GM23338 (cell line): ENCODE data around the gene GNLY.

Experiments used
- CREB1 ChIP-seq: fragments of 250-450 bp; sonication (Bioruptor Pico); IDR thresholded peaks from 2 replicates; pipeline ENCODE4 v1.5.0; 2020; ENCODE audit warnings: low read depth, mild to moderate bottlenecking, moderate library complexity
- CTCF ChIP-seq, 2 experiments: fragments of 200-600 bp in 1 of 2; sonication (generic) in 1 of 2; conservative IDR thresholded peaks; 2 replicates each; pipeline versions ENCODE4 v1.5.1 to v1.6.1; 2016 to 2017; ENCODE audit warnings: antibody characterized with exemption in 2 of 2, low read depth in 2 of 2, mild to moderate bottlenecking in 2 of 2, moderate library complexity in 1 of 2
- ETS1 ChIP-seq: IDR thresholded peaks from 2 replicates; pipeline ENCODE4 v1.6.1; 2016; ENCODE audit warnings: antibody characterized with exemption
- EZH2 ChIP-seq: fragments of 200-600 bp; sonication (generic); IDR thresholded peaks from one replicate; pipeline ENCODE4 v1.8.0; 2017; ENCODE audit warnings: antibody characterized with exemption, mild to moderate bottlenecking, low read depth; ENCODE audit not compliant: unreplicated experiment
- EZH2phosphoT487 ChIP-seq: fragments of 200-600 bp; sonication (generic); IDR thresholded peaks from one replicate; pipeline ENCODE4 v1.8.1; 2018; ENCODE audit warnings: antibody characterized with exemption; ENCODE audit not compliant: unreplicated experiment
- JUNB ChIP-seq: IDR thresholded peaks from one replicate; pipeline ENCODE4 v1.6.1; 2016; ENCODE audit warnings: antibody characterized with exemption; ENCODE audit not compliant: unreplicated experiment
- NANOG ChIP-seq: IDR thresholded peaks from 2 replicates; pipeline ENCODE4 v1.6.1; 2016; ENCODE audit warnings: antibody characterized with exemption, borderline replicate concordance
- POLR2AphosphoS5 ChIP-seq: IDR thresholded peaks from 2 replicates; pipeline ENCODE4 v1.6.1; 2016; ENCODE audit warnings: antibody characterized with exemption, low read depth
- REST ChIP-seq: IDR thresholded peaks from one replicate; pipeline ENCODE4 v1.6.1; 2018; ENCODE audit warnings: antibody characterized with exemption; ENCODE audit not compliant: unreplicated experiment
- ZNF114 ChIP-seq: fragments of 250-450 bp; sonication (Bioruptor Pico); IDR thresholded peaks from 2 replicates; pipeline ENCODE4 v1.5.0; 2020; ENCODE audit warnings: mild to moderate bottlenecking, moderate library complexity
- ZNF331 ChIP-seq: fragments of 250-450 bp; sonication (Bioruptor Pico); IDR thresholded peaks from 2 replicates; pipeline ENCODE4 v1.5.0; 2020; ENCODE audit warnings: low read depth, mild to moderate bottlenecking, moderate library complexity
- ZNF462 ChIP-seq: fragments of 250-450 bp; sonication (Bioruptor Pico); IDR thresholded peaks from 2 replicates; pipeline ENCODE4 v1.5.0; 2020; ENCODE audit warnings: mild to moderate bottlenecking, moderate library complexity

- TF ChIP-seq REST (no peak), CTCF (conservative IDR thresholded peaks at IDR 0.05; ENCODE audit: low read depth in 2 of 2) (no peak), EZH2phosphoT487 (no peak), POLR2AphosphoS5 (no peak), ETS1 (no peak), ZNF462 (no peak), EZH2 (no peak), NANOG (no peak), CREB1 (CRISPR knock-in tag) (no peak), ZNF331 (CRISPR knock-in tag) (no peak), JUNB (no peak), ZNF114 (CRISPR knock-in tag) (no peak)
Observed at GRCh38 chr2:85722519-85722918, 28.4 kb downstream of the GNLY start.
